HFFc6 (cell line): ENCODE data around the gene MGST3. TPM values are rescaled to one million over a fixed set of nuclear protein-coding genes. Genes with fewer than 3 reads are reported as not detected.
"Not testable (repeated sequence)": the region's sequence is repeated elsewhere in the genome, so short reads cannot be mapped to it uniquely, and the experiment has no call there.

Source experiments
- DNase-seq: peaks from one replicate; pipeline ENCODE4 v3.0.0-alpha.2; 2018
- H3K27ac Mint-ChIP-seq: 2 replicates; pipeline ENCODE4 v1.8.0; 2020; ENCODE audit warnings: mild to moderate bottlenecking, mixed read lengths
- H3K27me3 Mint-ChIP-seq: 2 replicates; pipeline ENCODE4 v1.8.0; 2021; ENCODE audit warnings: mild to moderate bottlenecking, moderate library complexity, mixed read lengths; ENCODE audit not compliant: insufficient read depth
- H3K36me3 Mint-ChIP-seq: 2 replicates; pipeline ENCODE4 v1.8.0; 2021; ENCODE audit warnings: low read depth, mixed read lengths
- H3K4me1 Mint-ChIP-seq: 2 replicates; pipeline ENCODE4 v1.8.0; 2020; ENCODE audit warnings: low read depth, mixed read lengths
- H3K4me3 Mint-ChIP-seq: 2 replicates; pipeline ENCODE4 v1.8.0; 2020; ENCODE audit warnings: mild to moderate bottlenecking, moderate library complexity, mixed read lengths
- H3K9me3 Mint-ChIP-seq: 2 replicates; pipeline ENCODE4 v1.8.0; 2020; ENCODE audit warnings: mild to moderate bottlenecking, mixed read lengths
- CTCF ChIP-seq: fragments of 200-600 bp; sonication (generic); IDR thresholded peaks from 2 replicates; pipeline ENCODE4 v1.5.0; 2021; ENCODE audit warnings: antibody characterized with exemption, mild to moderate bottlenecking
- total RNA-seq, 6 experiments: library from RNA; stranded (reverse); fragmentation: NEBNext Ultra II Directional; extraction: Animal tissue kit (Norgen Biotek cat#: 25700); gene quantifications; 2 replicates in 1 of 6; 3 replicates in 5 of 6; pipeline ENCODE4 v1.2.3, GENCODE V29; 2021

Gene MGST3
- total RNA-seq, 6 experiments from 2014 or later = 183 to 203 (median 196) TPM

- H3K4me1 Mint-ChIP-seq = peaks cover 7% of the 10 kb centered on the region; the same call in 1 of the 2 replicates
- H3K27ac Mint-ChIP-seq = no peak overlapping the region
- H3K9me3 Mint-ChIP-seq = no peaks in the 10 kb centered on the region
- no peak for TF ChIP-seq CTCF
- peaks cover 3% of the 10 kb centered on the region for H3K27me3 Mint-ChIP-seq
- H3K36me3 Mint-ChIP-seq = no peaks in the 10 kb centered on the region
- no peak overlapping the region for H3K4me3 Mint-ChIP-seq
- DNase-seq = no peak
Measured at GRCh38 chr1:165605246-165605645, 25.8 kb upstream of the MGST3 start.

DNA sequence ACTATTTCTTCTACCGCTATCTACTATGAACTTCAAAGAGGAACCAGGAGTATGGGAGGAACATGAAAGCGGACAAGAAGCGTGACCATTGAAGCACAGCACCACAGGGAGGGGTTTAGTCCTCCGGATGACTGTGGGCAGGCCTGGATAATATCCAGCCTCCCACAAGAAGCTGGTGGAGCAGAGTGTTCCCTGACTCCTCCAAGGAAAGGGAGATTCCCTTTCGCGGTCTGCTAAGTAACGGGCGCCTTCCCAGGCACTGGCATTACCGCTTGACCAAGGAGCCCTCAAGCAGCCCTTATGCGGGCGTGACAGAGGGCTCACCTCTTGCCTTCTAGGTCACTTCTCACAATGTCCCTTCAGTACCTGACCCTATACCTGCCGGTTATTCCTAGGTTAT, 24.4 kb upstream of the MGST3 start:
- DNase-seq, H3K27me3 Mint-ChIP-seq, H3K9me3 Mint-ChIP-seq, H3K4me3 Mint-ChIP-seq, H3K4me1 Mint-ChIP-seq, H3K27ac Mint-ChIP-seq, H3K36me3 Mint-ChIP-seq: not testable (repeated sequence)

DNA sequence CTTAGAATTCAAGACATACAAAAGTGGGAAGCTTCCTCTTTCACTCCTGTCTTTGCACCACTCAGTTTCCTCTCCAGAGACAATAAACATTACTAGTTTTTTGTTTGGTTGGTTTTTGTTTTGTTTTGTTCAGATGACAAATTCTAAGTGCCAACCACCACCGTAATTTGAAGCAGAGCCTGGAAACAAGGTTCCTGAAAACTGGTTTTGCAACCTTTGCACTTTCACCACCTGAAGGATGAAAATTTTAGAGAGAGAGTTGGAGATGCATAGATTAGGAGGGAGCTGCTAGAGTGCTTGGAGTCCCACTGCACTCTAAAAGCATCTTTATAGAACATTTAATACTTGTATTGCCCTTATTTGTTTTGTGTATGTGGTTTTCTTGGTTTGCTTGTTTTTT, 20.2 kb upstream of the MGST3 start:
- Mint-ChIP-seq H3K9me3 (no peaks in the 10 kb centered on the region), H3K4me1 (no peaks in the 10 kb centered on the region)

DNA sequence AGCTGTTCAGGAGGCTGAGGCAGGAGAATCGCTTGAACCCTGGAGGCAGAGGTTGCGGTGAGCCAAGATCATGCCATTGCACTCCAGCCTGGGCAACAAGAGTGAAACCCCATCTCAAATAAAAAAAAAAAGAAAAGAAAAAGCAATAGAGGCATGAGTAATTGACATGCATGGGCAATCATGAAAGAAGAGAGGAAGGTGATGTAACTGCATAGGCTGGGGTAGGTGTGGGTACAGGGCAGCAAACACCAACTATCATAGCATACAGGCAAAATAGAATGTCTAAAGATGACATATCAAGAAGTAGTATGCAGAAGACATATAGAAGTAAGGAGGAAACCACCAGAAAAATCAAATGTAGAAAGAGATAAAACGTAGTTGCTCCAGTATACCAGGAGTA, 19.0 kb upstream of the MGST3 start:
- Mint-ChIP-seq H3K9me3 (no peaks in the 10 kb centered on the region), H3K4me3 (no peak overlapping the region), H3K36me3 (no peaks in the 10 kb centered on the region)

More for the DNA sequence above, 20.2 kb upstream of the MGST3 start:
- DNase-seq = no peak
- H3K27ac Mint-ChIP-seq = no peak overlapping the region
- TF ChIP-seq CTCF = no peak
- H3K27me3 Mint-ChIP-seq = peaks cover 14% of the 10 kb centered on the region
- H3K4me3 Mint-ChIP-seq = no peak overlapping the region
- H3K36me3 Mint-ChIP-seq = no peaks in the 10 kb centered on the region

DNA sequence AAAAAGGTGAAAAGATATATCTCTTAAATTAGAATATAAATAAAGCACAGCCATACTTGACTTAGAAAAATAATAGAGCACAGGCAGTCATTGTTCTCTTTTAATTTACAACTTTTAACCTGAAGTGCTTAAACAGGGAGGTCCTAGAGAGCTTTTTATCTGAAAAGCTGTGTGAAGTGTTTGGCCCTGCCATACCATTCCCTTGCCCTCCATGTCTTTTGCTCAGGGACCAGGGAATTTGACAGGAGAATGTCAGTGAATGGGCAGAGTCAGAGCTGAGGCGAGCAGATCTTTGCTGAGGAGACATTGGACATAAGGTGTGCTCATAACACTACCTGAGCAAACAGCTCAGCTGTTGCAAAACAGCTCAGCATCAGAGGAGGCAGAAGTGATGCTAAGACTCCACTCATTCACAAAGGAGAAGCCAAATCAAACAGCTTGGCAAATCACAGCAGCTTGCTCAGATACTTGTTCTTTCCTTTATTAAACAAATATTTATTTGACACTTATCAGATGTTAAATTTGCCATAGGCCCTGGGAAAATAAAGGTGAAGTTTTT, 14.9 kb upstream of the MGST3 start:
- Mint-ChIP-seq H3K4me1 (no peaks in the 10 kb centered on the region), H3K36me3 (no peaks in the 10 kb centered on the region), H3K9me3 (no peaks in the 10 kb centered on the region), H3K4me3 (no peak overlapping the region), H3K27ac (no peak overlapping the region), H3K27me3 (peaks cover 21% of the 10 kb centered on the region)
- no peak for TF ChIP-seq CTCF
- no peak for DNase-seq

More for the DNA sequence above, 19.0 kb upstream of the MGST3 start:
- no peak for TF ChIP-seq CTCF
- DNase-seq = no peak
- H3K27ac Mint-ChIP-seq = no peak overlapping the region
- peaks cover 14% of the 10 kb centered on the region for H3K27me3 Mint-ChIP-seq
- H3K4me1 Mint-ChIP-seq = no peaks in the 10 kb centered on the region

DNA sequence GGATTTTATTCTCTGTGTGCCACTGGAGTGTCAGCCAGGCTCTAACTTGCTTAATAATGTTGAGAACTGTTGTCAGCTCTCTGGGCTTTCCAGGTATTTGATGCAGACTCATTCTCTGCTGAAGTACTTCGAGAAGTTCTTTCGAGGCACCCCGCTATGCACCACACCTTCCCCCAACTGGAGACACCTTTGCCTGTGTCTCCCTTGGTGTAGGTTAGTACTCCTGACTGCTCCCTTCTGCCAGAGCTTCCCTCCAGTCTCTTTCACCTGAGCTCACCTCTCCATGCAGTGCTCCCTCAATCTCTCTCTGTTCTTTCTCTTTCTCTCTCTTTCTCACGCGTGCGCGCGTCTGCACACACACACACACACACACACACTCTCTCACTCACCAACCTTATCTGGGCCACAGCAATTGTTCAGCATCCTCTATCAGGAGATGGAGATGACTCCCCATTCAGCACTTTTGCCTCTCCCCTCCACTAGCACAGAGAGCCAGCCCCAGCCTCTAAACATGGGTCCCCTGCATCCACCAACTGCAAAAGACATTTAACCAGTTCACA, 14.0 kb upstream of the MGST3 start:
- Mint-ChIP-seq H3K27ac (no peak overlapping the region), H3K4me3 (no peak overlapping the region), H3K27me3 (peaks cover 18% of the 10 kb centered on the region), H3K36me3 (no peaks in the 10 kb centered on the region), H3K4me1 (no peaks in the 10 kb centered on the region), H3K9me3 (no peaks in the 10 kb centered on the region)
- TF ChIP-seq CTCF = no peak
- no peak for DNase-seq
